Common myeloid progenitor, CD34-positive (primary cell): ENCODE data around the gene PHF21B.
A peak's percentile ranks its signal among the peaks of the same experiment; 100 is the strongest.

ENCODE experiments used
- CTCF ChIA-PET: fragments of 350-600 bp; sonication (Branson Sonifier 250); formaldehyde crosslinking; loops from one replicate; lab custom pipeline; 2021; ENCODE audit warnings: antibody characterized with exemption; lab: Charles Lee
- POLR2A ChIA-PET: fragments of 350-600 bp; sonication (Branson Sonifier 250); formaldehyde crosslinking; loops from one replicate; lab custom pipeline; 2021; ENCODE audit warnings: antibody characterized with exemption; lab: Charles Lee
- DNase-seq, 3 donors: peaks; one replicate each; pipeline versions ENCODE4 v3.0.0 to v3.0.0-alpha.2; 2013
- H3K27ac ChIP-seq, 2 experiments: 1 replicate in 1 of 2; 2 replicates in 1 of 2; pipeline ENCODE4 v1.7.0; 2013; ENCODE audit warnings: inconsistent platforms in 2 of 2, low read length in 2 of 2, mild to moderate bottlenecking in 2 of 2, low read depth in 1 of 2, moderate library complexity in 1 of 2; ENCODE audit not compliant: severe bottlenecking in 2 of 2, insufficient read depth in 1 of 2, poor library complexity in 1 of 2
- H3K27me3 ChIP-seq, 5 experiments: replicated peaks in 2 of 5; 1 replicate in 3 of 5; 2 replicates in 2 of 5; pipeline versions ENCODE4 v1.6.1 to v1.7.0; 2013; ENCODE audit warnings: low read length in 4 of 5, mild to moderate bottlenecking in 2 of 5, moderate library complexity in 2 of 5, inconsistent platforms in 1 of 5; ENCODE audit not compliant: insufficient read depth in 5 of 5, control insufficient read depth in 4 of 5
- H3K36me3 ChIP-seq, 4 experiments: 1 replicate in 2 of 4; 2 replicates in 2 of 4; pipeline versions ENCODE4 v1.6.1 to v1.7.0; 2013; ENCODE audit warnings: low read length in 3 of 4, control low read depth in 1 of 4, mild to moderate bottlenecking in 1 of 4; ENCODE audit not compliant: control insufficient read depth in 4 of 4, insufficient read depth in 4 of 4
- H3K4me1 ChIP-seq, 4 experiments: 1 replicate in 3 of 4; 2 replicates in 1 of 4; pipeline versions ENCODE4 v1.6.1 to v1.7.1; 2013; ENCODE audit warnings: low read length in 3 of 4, mild to moderate bottlenecking in 3 of 4, control low read depth in 1 of 4, inconsistent platforms in 1 of 4, moderate library complexity in 1 of 4; ENCODE audit not compliant: control insufficient read depth in 4 of 4, insufficient read depth in 4 of 4; ENCODE audit errors: control extremely low read depth in 1 of 4
- H3K4me3 ChIP-seq, 7 experiments: 1 replicate in 4 of 7; 2 replicates in 3 of 7; pipeline versions ENCODE4 v1.5.1 to v1.7.0; 2013; ENCODE audit warnings: mild to moderate bottlenecking in 7 of 7, low read length in 6 of 7, moderate library complexity in 6 of 7, inconsistent platforms in 2 of 7, low read depth in 2 of 7, control low read depth in 1 of 7; ENCODE audit not compliant: insufficient read depth in 4 of 7, control insufficient read depth in 1 of 7; ENCODE audit errors: extremely low read depth in 1 of 7
- H3K9me3 ChIP-seq, 5 experiments: 1 replicate in 4 of 5; 2 replicates in 1 of 5; pipeline versions ENCODE4 v1.6.1 to v1.7.1; 2013; ENCODE audit warnings: low read length in 4 of 5, mild to moderate bottlenecking in 2 of 5, inconsistent platforms in 1 of 5, low read depth in 1 of 5, moderate library complexity in 1 of 5; ENCODE audit not compliant: control insufficient read depth in 4 of 5, insufficient read depth in 2 of 5; ENCODE audit errors: control extremely low read depth in 1 of 5
- WGBS: methylation state at CpG from one replicate; pipeline ENCODE4 v1.1.5; 2013; ENCODE audit not compliant: insufficient coverage; 5-methylcytosine and 5-hydroxymethylcytosine counted together

PHF21B gene

GRCh38 chr22:45034821-45035220 lies 25.0 kb upstream of the PHF21B start:
- 92% methylated on average over 2 of the region's 8 CpGs for WGBS
- Histone ChIP-seq H3K27me3 (peaks cover 2 to 36% (median 6%) of the 10 kb centered on the region in 5 experiments), H3K36me3 (no peaks in the 10 kb centered on the region), H3K27ac (no peak overlapping the region), H3K4me3 (no peak overlapping the region), H3K9me3 (peaks cover 0 to 10% (median 0%) of the 10 kb centered on the region in 5 experiments), H3K4me1 (peaks cover 0 to 2% (median 0%) of the 10 kb centered on the region in 4 experiments)
- DNase-seq = no peak
- POLR2A ChIA-PET = no interaction called here
- CTCF ChIA-PET = no interaction called here

GRCh38 chr22:45034156-45034555 lies 24.4 kb upstream of the PHF21B start:
- Histone ChIP-seq H3K27ac (no peak overlapping the region), H3K36me3 (no peaks in the 10 kb centered on the region), H3K9me3 (peaks cover 0 to 10% (median 0%) of the 10 kb centered on the region in 5 experiments), H3K4me1 (peaks cover 0 to 2% (median 0%) of the 10 kb centered on the region in 4 experiments), H3K4me3 (no peak overlapping the region), H3K27me3 (peaks cover 2 to 40% (median 7%) of the 10 kb centered on the region in 5 experiments)
- no peak for DNase-seq
- ChIA-PET CTCF (no interaction called here), POLR2A (no interaction called here)
- WGBS = 84% methylated on average over 5 of the region's 10 CpGs

DNA sequence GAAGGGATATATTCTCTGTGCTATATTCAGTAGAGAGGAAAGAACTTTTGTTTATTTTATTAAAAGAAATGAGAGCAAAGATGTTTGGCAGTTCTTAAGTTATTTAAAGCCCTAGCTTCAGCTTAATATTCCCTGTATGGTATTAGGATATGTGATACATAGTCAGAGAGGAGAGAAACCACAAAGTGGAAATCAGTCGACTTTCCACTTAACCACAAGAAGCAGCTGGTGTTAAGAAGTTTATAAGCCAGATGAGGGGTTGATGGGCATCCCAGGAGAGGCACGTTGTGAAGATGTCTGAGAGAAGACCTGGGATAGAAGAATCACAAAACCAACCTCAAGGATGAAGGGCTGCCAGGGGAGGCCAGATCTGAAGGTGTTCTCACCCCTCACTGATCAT lies 23.3 kb upstream of the PHF21B start:
- ChIA-PET POLR2A (no interaction called here), CTCF (no interaction called here)
- no peak overlapping the region for H3K4me3 ChIP-seq
- H3K4me1 ChIP-seq = peaks cover 0 to 2% (median 0%) of the 10 kb centered on the region in 4 experiments
- peaks cover 2 to 50% (median 10%) of the 10 kb centered on the region in 5 experiments for H3K27me3 ChIP-seq
- DNase-seq = peak in 1 of 3 donors; percentile 14
- no peaks in the 10 kb centered on the region for H3K36me3 ChIP-seq
- WGBS = 0% methylated on average over 1 of the region's 2 CpGs
- no peak overlapping the region for H3K27ac ChIP-seq
- H3K9me3 ChIP-seq = peaks cover 0 to 7% (median 0%) of the 10 kb centered on the region in 5 experiments

DNA sequence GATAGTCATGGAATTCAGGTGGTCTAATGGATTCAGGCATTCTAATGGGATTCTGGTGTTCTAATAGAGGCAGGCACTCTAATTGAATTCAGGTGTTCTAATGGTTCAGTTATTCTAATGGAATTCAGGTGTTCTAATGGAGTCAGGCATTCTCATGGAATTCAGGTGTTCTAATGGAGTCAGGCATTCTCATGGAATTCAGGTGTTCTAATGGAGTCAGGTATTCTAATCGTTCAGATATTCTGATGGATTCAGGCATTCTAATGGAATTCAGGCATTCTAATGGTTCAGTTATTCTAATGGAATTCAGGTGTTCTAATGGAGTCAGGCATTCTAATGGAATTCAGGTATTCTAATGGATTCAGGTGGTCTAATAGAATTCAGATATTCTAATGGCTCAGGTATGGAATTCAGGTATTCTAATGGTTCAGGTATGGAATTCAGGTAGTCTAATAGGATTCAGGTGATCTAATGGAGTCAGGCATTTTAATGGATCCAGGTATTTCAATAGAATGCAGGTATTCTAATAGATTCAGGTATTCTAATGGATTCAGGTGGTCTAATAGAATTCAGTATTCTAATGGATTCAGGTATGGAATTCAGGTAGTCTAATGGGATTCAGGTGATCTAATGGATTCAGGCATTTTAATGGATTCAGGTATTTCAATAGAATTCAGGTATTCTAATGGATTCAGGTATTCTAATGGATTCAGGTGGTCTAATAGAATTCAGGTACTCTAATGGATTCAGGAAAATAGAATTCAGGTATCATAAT lies 22.0 kb upstream of the PHF21B start:
- WGBS = 80% methylated on average over 1 of the region's 1 CpG
- Histone ChIP-seq H3K4me1 (peaks cover 0 to 2% (median 0%) of the 10 kb centered on the region in 4 experiments), H3K27ac (no peak overlapping the region), H3K4me3 (no peak overlapping the region), H3K9me3 (no peaks in the 10 kb centered on the region), H3K27me3 (peaks cover 2 to 51% (median 10%) of the 10 kb centered on the region in 5 experiments), H3K36me3 (no peaks in the 10 kb centered on the region)
- POLR2A ChIA-PET = interaction anchor here (1.0 kb wide), 1 partner anchor 9 kb away, joined by 5 read pairs; no protein-coding TSS in a partner anchor
- DNase-seq = no peak
- CTCF ChIA-PET = no interaction called here

- no peak overlapping the region for H3K27ac ChIP-seq
- no peak for DNase-seq
- no peak overlapping the region for H3K4me3 ChIP-seq
- H3K36me3 ChIP-seq = no peaks in the 10 kb centered on the region
- POLR2A ChIA-PET = no interaction called here
- CTCF ChIA-PET = no interaction called here
- H3K4me1 ChIP-seq = peaks cover 0 to 2% (median 0%) of the 10 kb centered on the region in 4 experiments
- H3K27me3 ChIP-seq = peaks cover 2 to 41% (median 10%) of the 10 kb centered on the region in 5 experiments
- WGBS = 100% methylated on average over 1 of the region's 6 CpGs
- H3K9me3 ChIP-seq = no peaks in the 10 kb centered on the region
These were observed 19.7 kb upstream of the PHF21B start for GRCh38 chr22:45029501-45029900.

GRCh38 chr22:45026511-45026910 lies 16.7 kb upstream of the PHF21B start:
- H3K27ac ChIP-seq = no peak overlapping the region
- CTCF ChIA-PET = no interaction called here
- no peaks in the 10 kb centered on the region for H3K36me3 ChIP-seq
- POLR2A ChIA-PET = no interaction called here
- no peaks in the 10 kb centered on the region for H3K9me3 ChIP-seq
- DNase-seq = peak in 2 of 3 donors; percentile 46 to 74
- no peak overlapping the region for H3K4me3 ChIP-seq
- WGBS = 31% methylated on average over 6 of the region's 6 CpGs
- H3K27me3 ChIP-seq = peaks cover 0 to 49% (median 13%) of the 10 kb centered on the region in 5 experiments
- no peaks in the 10 kb centered on the region for H3K4me1 ChIP-seq

DNA sequence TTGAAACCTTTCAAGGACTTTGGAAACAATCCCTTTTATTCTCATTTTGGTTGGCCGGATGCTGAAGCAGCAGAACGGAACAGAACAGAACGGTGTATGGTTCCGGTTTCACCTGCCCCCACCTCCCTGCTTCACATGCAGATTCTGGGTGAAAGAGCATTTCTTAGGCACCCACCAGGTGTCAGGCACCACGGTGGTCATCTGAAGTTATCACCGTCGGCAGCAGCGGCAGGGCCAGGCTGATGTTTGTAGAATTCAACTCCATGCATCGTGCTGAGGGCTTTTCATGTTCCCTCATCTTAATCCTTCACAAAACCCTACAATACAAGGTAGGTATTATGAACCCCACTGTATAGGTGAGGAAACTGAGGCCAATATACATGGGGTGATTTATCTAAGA lies 13.6 kb upstream of the PHF21B start:
- ChIA-PET CTCF (no interaction called here), POLR2A (no interaction called here)
- Histone ChIP-seq H3K4me1 (no peaks in the 10 kb centered on the region), H3K27me3 (peaks cover 0 to 54% (median 5%) of the 10 kb centered on the region in 5 experiments), H3K4me3 (no peak overlapping the region), H3K9me3 (no peaks in the 10 kb centered on the region), H3K27ac (no peak overlapping the region), H3K36me3 (no peaks in the 10 kb centered on the region)
- 38% methylated on average over 8 of the region's 9 CpGs for WGBS
- DNase-seq = no peak
